Fibroblast of lung (primary cell): ENCODE data around the gene MAB21L4. TPM values are rescaled to one million over a fixed set of nuclear protein-coding genes. Genes with fewer than 3 reads are reported as not detected.

Source experiments
- DNase-seq, 2 donors: peaks; one replicate each; pipeline versions ENCODE4 v3.0.0 to v3.0.0-alpha.2; 2010; ENCODE audit warnings: low read depth in 2 of 2
- H2AFZ ChIP-seq: 2 replicates; pipeline ENCODE4 v1.5.1; 2012; ENCODE audit warnings: low read length, control low read depth, inconsistent platforms
- H3K27ac ChIP-seq: 2 replicates; pipeline ENCODE4 v1.5.1; 2011; ENCODE audit warnings: low read length, control low read depth; ENCODE audit not compliant: insufficient read depth
- H3K27me3 ChIP-seq: 2 replicates; pipeline ENCODE4 v1.5.1; 2011; ENCODE audit warnings: mild to moderate bottlenecking, low read length; ENCODE audit not compliant: control insufficient read depth, insufficient read depth
- H3K36me3 ChIP-seq: 2 replicates; pipeline ENCODE4 v1.5.1; 2011; ENCODE audit warnings: low read length; ENCODE audit not compliant: control insufficient read depth, insufficient read depth
- H3K4me1 ChIP-seq: 2 replicates; pipeline ENCODE4 v1.5.1; 2011; ENCODE audit warnings: low read length; ENCODE audit not compliant: control insufficient read depth, insufficient read depth; ENCODE audit errors: extremely low read depth
- H3K4me2 ChIP-seq: 2 replicates; pipeline ENCODE4 v1.5.1; 2011; ENCODE audit warnings: low read length, control low read depth; ENCODE audit not compliant: insufficient read depth; ENCODE audit errors: extremely low read depth
- H3K4me3 ChIP-seq, 4 experiments: fragments of 200-600 bp in 1 of 4; sonication (generic) in 1 of 4; replicated peaks in 1 of 4; 2 replicates each; pipeline ENCODE4 v1.5.1; 2011 to 2016; ENCODE audit warnings: low read length in 4 of 4, low read depth in 3 of 4, mild to moderate bottlenecking in 3 of 4, control low read depth in 2 of 4, inconsistent platforms in 1 of 4, mixed read lengths in 1 of 4; ENCODE audit not compliant: insufficient read depth in 1 of 4; ENCODE audit errors: control extremely low read depth in 1 of 4
- H3K79me2 ChIP-seq: 2 replicates; pipeline ENCODE4 v1.5.1; 2012; ENCODE audit warnings: mild to moderate bottlenecking, low read length, inconsistent platforms; ENCODE audit not compliant: control insufficient read depth, insufficient read depth
- H3K9ac ChIP-seq: 2 replicates; pipeline ENCODE4 v1.5.1; 2011; ENCODE audit warnings: mild to moderate bottlenecking, low read length, control low read depth; ENCODE audit not compliant: insufficient read depth
- H3K9me3 ChIP-seq: 2 replicates; pipeline ENCODE4 v1.5.1; 2012; ENCODE audit warnings: low read depth, low read length; ENCODE audit not compliant: control insufficient read depth, insufficient read depth
- H4K20me1 ChIP-seq: 2 replicates; pipeline ENCODE4 v1.5.1; 2011; ENCODE audit warnings: low read length; ENCODE audit not compliant: control insufficient read depth, insufficient read depth; ENCODE audit errors: extremely low read depth
- EZH2 ChIP-seq: IDR thresholded peaks from 2 replicates; pipeline ENCODE4 v1.5.1; 2012; ENCODE audit warnings: low read length, control low read depth, mild to moderate bottlenecking; ENCODE audit errors: missing control alignments
- polyA plus RNA-seq, 2 donors: library from polyadenylated mRNA; depleted of rRNA in 1 of 2; stranded (reverse) in 1 of 2; unstranded in 1 of 2; fragments of >200 nt; gene quantifications; 2 replicates each; pipeline ENCODE4 v1.2.1, GENCODE V29; 2011 to 2012; ENCODE audit warnings: missing spikeins in 1 of 2
- total RNA-seq: library from RNA; depleted of rRNA; stranded (reverse); fragments of >200 nt; gene quantifications from 2 replicates; pipeline ENCODE4 v1.2.1, GENCODE V29; 2014
- TF ChIP-seq, protein P1 (sequence below), 2 donors: IDR thresholded peaks in 1 of 2; conservative IDR thresholded peaks in 1 of 2; 1 replicate in 1 of 2; 2 replicates in 1 of 2; pipeline ENCODE4 v1.5.1; 2011 to 2012; ENCODE audit warnings: low read length in 2 of 2, control low read depth in 1 of 2, inconsistent platforms in 1 of 2, low read depth in 1 of 2, mild to moderate bottlenecking in 1 of 2

The MAB21L4 gene
- total and polyA plus RNA-seq, 2 donors (not counting 1 experiment from before 2014, with no cell fraction given) = not detected

DNA sequence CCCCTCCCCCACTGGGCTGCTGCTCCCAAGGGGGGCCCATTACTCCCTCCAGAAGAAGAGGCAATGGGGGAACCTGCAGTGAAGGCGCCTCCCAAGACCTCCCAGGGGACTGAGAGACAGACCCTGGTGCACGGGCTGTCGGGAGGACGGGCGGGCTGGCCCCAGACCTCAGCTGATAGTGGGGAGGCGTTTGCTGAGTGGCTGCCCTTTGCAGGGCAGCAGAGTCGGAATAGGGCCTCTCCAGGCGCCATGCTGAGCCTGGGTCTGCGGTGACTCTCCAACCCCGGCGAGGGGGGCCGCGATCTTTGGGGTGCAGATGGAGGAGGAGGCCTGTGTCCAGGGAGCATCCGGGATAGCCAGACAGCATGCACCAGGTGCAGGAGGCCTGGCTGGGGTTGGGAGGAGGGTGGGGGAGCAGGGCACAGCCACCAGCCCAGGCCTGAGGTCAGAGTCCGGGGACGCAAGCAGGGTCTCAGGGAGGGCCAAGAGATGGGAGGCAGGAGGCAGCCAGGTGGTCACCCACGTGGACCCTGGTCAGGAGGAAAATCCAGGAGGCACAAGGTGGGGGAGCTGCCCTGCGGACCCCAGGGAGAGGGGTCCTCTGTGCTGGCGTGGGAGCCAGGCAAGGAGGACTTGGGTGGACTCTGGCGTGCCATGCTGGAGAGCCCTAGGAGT lies 21.2 kb upstream of the MAB21L4 start:
- Histone ChIP-seq H4K20me1 (no peaks in the 10 kb centered on the region), H3K9ac (peak overlapping the region; percentile 36), H3K79me2 (no peaks in the 10 kb centered on the region), H3K9me3 (no peaks in the 10 kb centered on the region), H3K27me3 (no peaks in the 10 kb centered on the region), H3K27ac (peak overlapping the region; percentile 85), H3K36me3 (no peaks in the 10 kb centered on the region), H3K4me1 (peaks cover 42% of the 10 kb centered on the region), H3K4me2 (peak overlapping the region; percentile 42), H3K4me3 (no peak overlapping the region), H2AFZ (no peak overlapping the region)
- TF ChIP-seq, protein P1, sequence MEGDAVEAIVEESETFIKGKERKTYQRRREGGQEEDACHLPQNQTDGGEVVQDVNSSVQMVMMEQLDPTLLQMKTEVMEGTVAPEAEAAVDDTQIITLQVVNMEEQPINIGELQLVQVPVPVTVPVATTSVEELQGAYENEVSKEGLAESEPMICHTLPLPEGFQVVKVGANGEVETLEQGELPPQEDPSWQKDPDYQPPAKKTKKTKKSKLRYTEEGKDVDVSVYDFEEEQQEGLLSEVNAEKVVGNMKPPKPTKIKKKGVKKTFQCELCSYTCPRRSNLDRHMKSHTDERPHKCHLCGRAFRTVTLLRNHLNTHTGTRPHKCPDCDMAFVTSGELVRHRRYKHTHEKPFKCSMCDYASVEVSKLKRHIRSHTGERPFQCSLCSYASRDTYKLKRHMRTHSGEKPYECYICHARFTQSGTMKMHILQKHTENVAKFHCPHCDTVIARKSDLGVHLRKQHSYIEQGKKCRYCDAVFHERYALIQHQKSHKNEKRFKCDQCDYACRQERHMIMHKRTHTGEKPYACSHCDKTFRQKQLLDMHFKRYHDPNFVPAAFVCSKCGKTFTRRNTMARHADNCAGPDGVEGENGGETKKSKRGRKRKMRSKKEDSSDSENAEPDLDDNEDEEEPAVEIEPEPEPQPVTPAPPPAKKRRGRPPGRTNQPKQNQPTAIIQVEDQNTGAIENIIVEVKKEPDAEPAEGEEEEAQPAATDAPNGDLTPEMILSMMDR (conservative IDR thresholded peaks at IDR 0.05 in 1 of 2, IDR thresholded peaks at IDR 0.05 in 1 of 2; ENCODE audit: low read depth in 1 of 2, low read length in 2 of 2) = no peak
- DNase-seq = no peak

- Histone ChIP-seq H3K9me3 (no peaks in the 10 kb centered on the region), H3K9ac (peak overlapping the region; percentile 36), H3K4me1 (peaks cover 37% of the 10 kb centered on the region), H3K4me3 (no peak overlapping the region), H4K20me1 (no peaks in the 10 kb centered on the region), H2AFZ (peak overlapping the region; percentile 37), H3K27me3 (no peaks in the 10 kb centered on the region), H3K4me2 (peak overlapping the region; percentile 42), H3K36me3 (no peaks in the 10 kb centered on the region), H3K79me2 (no peaks in the 10 kb centered on the region), H3K27ac (peak overlapping the region; percentile 85)
- TF ChIP-seq, protein P1 (conservative IDR thresholded peaks at IDR 0.05 in 1 of 2, IDR thresholded peaks at IDR 0.05 in 1 of 2; ENCODE audit: low read depth in 1 of 2, low read length in 2 of 2) = no peak
- no peak for TF ChIP-seq EZH2
- peak; percentile 83 to 93 for DNase-seq
Measured at GRCh38 chr2:240916571-240917008, 20.6 kb upstream of the MAB21L4 start.

- Histone ChIP-seq H3K27me3 (no peaks in the 10 kb centered on the region), H3K4me1 (peaks cover 29% of the 10 kb centered on the region), H3K9me3 (no peaks in the 10 kb centered on the region), H3K4me2 (no peak overlapping the region), H3K4me3 (no peak overlapping the region), H3K79me2 (no peaks in the 10 kb centered on the region), H3K27ac (peak overlapping the region; percentile 13), H3K36me3 (no peaks in the 10 kb centered on the region), H2AFZ (no peak overlapping the region), H3K9ac (no peak overlapping the region), H4K20me1 (no peaks in the 10 kb centered on the region)
- TF ChIP-seq, protein P1 (conservative IDR thresholded peaks at IDR 0.05 in 1 of 2, IDR thresholded peaks at IDR 0.05 in 1 of 2; ENCODE audit: low read depth in 1 of 2, low read length in 2 of 2) = no peak
- no peak for TF ChIP-seq EZH2
- DNase-seq = no peak
Measured at GRCh38 chr2:240915526-240916341, 19.8 kb upstream of the MAB21L4 start.
